ENCODE results near the gene RAB3B. TPM values are rescaled to one million over a fixed set of nuclear protein-coding genes. Genes with fewer than 3 reads are reported as not detected.

The RAB3B gene
- total and polyA plus RNA-seq, 2 of the 4 experiments (the other 2 are of a cell fraction), result 33.6 to 78.5 TPM

- Histone ChIP-seq H2AFZ (replicated peaks; ENCODE audit: low read length, poor library complexity) (no peak overlapping the region), H3K18ac (ENCODE audit: low read depth, low read length) (no peak overlapping the region), H2BK120ac (ENCODE audit: low read depth, low read length) (no peak overlapping the region), H2AK9ac (replicated peaks; ENCODE audit: low read depth, low read length, poor library complexity) (peak overlapping the region; percentile 8), H3K14ac (replicated peaks; ENCODE audit: low read depth, low read length) (no peak overlapping the region), H2BK5ac (ENCODE audit: low read depth, low read length, poor library complexity, severe bottlenecking) (peak overlapping the region; percentile 45), H4K91ac (ENCODE audit: insufficient read depth, low read depth, low read length) (no peak overlapping the region), H3K79me1 (ENCODE audit: low read depth in 1 of 2, low read length in 2 of 2) (peaks cover 57 to 87% of the 10 kb centered on the region in 2 experiments), H3K27ac (ENCODE audit: insufficient read depth, low read length) (no peak overlapping the region), H3K4me3 (ENCODE audit: insufficient read depth, low read depth, low read length) (no peak overlapping the region), H4K5ac (ENCODE audit: low read depth, low read length) (no peak overlapping the region), H3K27me3 (ENCODE audit: control insufficient read depth, insufficient read depth, low read length) (no peaks in the 10 kb centered on the region), H3K36me3 (ENCODE audit: control insufficient read depth, insufficient read depth, low read length) (peaks cover 19% of the 10 kb centered on the region), H3K9me3 (ENCODE audit: control insufficient read depth, insufficient read depth, low read length) (no peaks in the 10 kb centered on the region), H3K4ac (ENCODE audit: low read depth, low read length) (peak overlapping the region; percentile 2; the same call in 1 of the 2 replicates), H3K4me1 (ENCODE audit: control insufficient read depth, insufficient read depth, low read length) (peaks cover 12% of the 10 kb centered on the region), H2BK15ac (ENCODE audit: low read depth, low read length) (no peak overlapping the region), H3K23ac (ENCODE audit: low read depth, low read length) (0 out of 2 replicates have a peak overlapping the region, but pooled peaks have one; percentile 11), H2AK5ac (ENCODE audit: low read depth, low read length) (no peak overlapping the region), H4K20me1 (ENCODE audit: insufficient read depth, low read length) (no peaks in the 10 kb centered on the region), H3K56ac (ENCODE audit: extremely low read depth, insufficient read depth, low read length) (no peak overlapping the region), H4K8ac (ENCODE audit: low read depth in 2 of 2, low read length in 2 of 2) (peak overlapping the region in 1 of 2 experiments; percentile 12; a peak in 1 of 4 replicates), H3K4me2 (ENCODE audit: low read depth, low read length) (no peak overlapping the region), H3K9ac (ENCODE audit: low read depth, low read length) (no peak overlapping the region), H3K9me1 (ENCODE audit: insufficient read depth, low read length) (peaks cover 21% of the 10 kb centered on the region), H2BK20ac (ENCODE audit: low read depth, low read length) (0 out of 2 replicates have a peak overlapping the region, but pooled peaks have one; percentile 7)
- ChIA-PET CTCF (no interaction called here), POLR2A (ENCODE audit: unreplicated experiment) (no interaction called here)
- WGBS, 2 experiments (ENCODE audit: extremely low coverage in 2 of 2, insufficient read length in 1 of 2), result no CpG with 5 or more reads among the region's 2 CpGs
- dilution Hi-C loops (cut with HindIII; ENCODE audit: low sequenced_read_pairs, unreplicated experiment), result no loop called here
- TF ChIP-seq RAD21 (IDR thresholded peaks at IDR 0.05; ENCODE audit: low read length), result no peak
- no peak for TF ChIP-seq SMC3 (IDR thresholded peaks at IDR 0.05; ENCODE audit: low read depth, low read length)
- no peak for TF ChIP-seq BHLHE40 (IDR thresholded peaks at IDR 0.05; ENCODE audit: low read depth, low read length)
- no peak for TF ChIP-seq NFE2L2 (IDR thresholded peaks at IDR 0.05; ENCODE audit: low read depth, low read length)
- no peak for TF ChIP-seq CHD1 (IDR thresholded peaks at IDR 0.05; ENCODE audit: low read depth, low read length)
- TF ChIP-seq ELK1 (IDR thresholded peaks at IDR 0.05; ENCODE audit: borderline replicate concordance, low read depth, low read length), result no peak
- TF ChIP-seq MAZ (IDR thresholded peaks at IDR 0.05; ENCODE audit: borderline replicate concordance, low read depth, low read length), result no peak
- no peak for TF ChIP-seq USF2 (IDR thresholded peaks at IDR 0.05; ENCODE audit: low read depth, low read length)
- TF ChIP-seq MAFK (IDR thresholded peaks at IDR 0.05; ENCODE audit: low read depth, low read length), result no peak
- no peak for TF ChIP-seq RFX5 (IDR thresholded peaks at IDR 0.05; ENCODE audit: low read depth, low read length)
- no peak for TF ChIP-seq CTCF (conservative IDR thresholded peaks at IDR 0.05; ENCODE audit: low read depth, low read length)
- TF ChIP-seq RCOR1 (IDR thresholded peaks at IDR 0.05; ENCODE audit: insufficient replicate concordance, low read length), result no peak
- DNase-seq, result no peak
- in situ Hi-C loops (cut with MboI; ENCODE audit: low sequenced_read_pairs), result no loop called here
- no peak for ATAC-seq (ENCODE audit: low read depth)
- intact Hi-C loops (cut with micrococcal nuclease), result no loop called here
- no TSS peak for BruUV-seq (replicated peaks)
These were observed 28.5 kb downstream of the RAB3B start for GRCh38 chr1:51961954-51962353.

All from IMR-90 (cell line).